Stomach (tissue), 4 donors: ENCODE data around the gene GADD45GIP1.

Source experiments
- CTCF ChIP-seq, 7 experiments: fragments of 450-650 bp in 4 of 7; fragments of 200-600 bp in 3 of 7; sonication (generic) in 3 of 7; IDR thresholded peaks; one replicate each; pipeline ENCODE4 v1.5.1; 2016 to 2019; ENCODE audit warnings: antibody characterized with exemption in 7 of 7, control low read depth in 2 of 7, mild to moderate bottlenecking in 1 of 7
- POLR2AphosphoS5 ChIP-seq, 3 donors: sonication (generic); formaldehyde crosslinking; IDR thresholded peaks; one replicate each; pipeline ENCODE4 v1.6.1; 2016; ENCODE audit warnings: antibody characterized with exemption in 3 of 3

GRCh38 chr19:12954612-12954962 lies 2.4 kb downstream of the GADD45GIP1 start:
- no peak for TF ChIP-seq CTCF (IDR thresholded peaks at IDR 0.05)
- TF ChIP-seq POLR2AphosphoS5 (IDR thresholded peaks at IDR 0.05) = no peak
